Thoracic aorta (tissue), 2 donors: ENCODE measurements around the gene ABITRAM. TPM values are rescaled to one million over a fixed set of nuclear protein-coding genes. Genes with fewer than 3 reads are reported as not detected.

Experiments
- ATAC-seq: fragments of 150-250 bp; one replicate; pipeline ENCODE4 v1.8.0; 2017; ENCODE audit warnings: low read depth; ENCODE audit not compliant: insufficient number of reproducible peaks, low FRiP score
- DNase-seq: peaks from one replicate; pipeline ENCODE4 v3.0.0-alpha.2; 2020; ENCODE audit warnings: low spot score
- H3K27ac ChIP-seq, 2 donors: fragments of 200-600 bp; sonication (generic); 1 replicate in 1 of 2; 2 replicates in 1 of 2; pipeline ENCODE4 v1.5.1; 2016; ENCODE audit warnings: mild to moderate bottlenecking in 2 of 2, moderate library complexity in 2 of 2
- H3K27me3 ChIP-seq: fragments of 200-600 bp; sonication (generic); replicated peaks from 2 replicates; pipeline ENCODE4 v1.6.0; 2016; ENCODE audit warnings: mild to moderate bottlenecking; ENCODE audit not compliant: insufficient read depth
- H3K36me3 ChIP-seq: fragments of 200-600 bp; sonication (generic); one replicate; pipeline ENCODE4 v1.5.1; 2016
- H3K4me1 ChIP-seq, 2 donors: fragments of 200-600 bp; sonication (generic); 1 replicate in 1 of 2; 2 replicates in 1 of 2; pipeline versions ENCODE4 v1.5.1 to v1.6.0; 2016; ENCODE audit warnings: low read depth in 2 of 2, mild to moderate bottlenecking in 1 of 2; ENCODE audit not compliant: control insufficient read depth in 1 of 2
- H3K4me3 ChIP-seq: fragments of 200-600 bp; sonication (generic); 2 replicates; pipeline ENCODE4 v1.5.1; 2016; ENCODE audit warnings: mild to moderate bottlenecking
- H3K9me3 ChIP-seq: fragments of 200-600 bp; sonication (generic); 2 replicates; pipeline ENCODE4 v1.5.1; 2016
- total RNA-seq, 2 donors: library from RNA; depleted of rRNA; stranded (reverse); fragments of >200 nt; gene quantifications; one replicate each; pipeline versions ENCODE4 v1.1.0 to v1.2.3, GENCODE V29; 2016
- TF ChIP-seq, protein P1 (sequence below): fragments of 200-600 bp; sonication (generic); IDR thresholded peaks from one replicate; pipeline ENCODE4 v1.5.1; 2019; ENCODE audit warnings: antibody characterized with exemption

ABITRAM gene
- total RNA-seq, 2 donors from 2014 or later, result 4.6 to 5.6 TPM

DNA sequence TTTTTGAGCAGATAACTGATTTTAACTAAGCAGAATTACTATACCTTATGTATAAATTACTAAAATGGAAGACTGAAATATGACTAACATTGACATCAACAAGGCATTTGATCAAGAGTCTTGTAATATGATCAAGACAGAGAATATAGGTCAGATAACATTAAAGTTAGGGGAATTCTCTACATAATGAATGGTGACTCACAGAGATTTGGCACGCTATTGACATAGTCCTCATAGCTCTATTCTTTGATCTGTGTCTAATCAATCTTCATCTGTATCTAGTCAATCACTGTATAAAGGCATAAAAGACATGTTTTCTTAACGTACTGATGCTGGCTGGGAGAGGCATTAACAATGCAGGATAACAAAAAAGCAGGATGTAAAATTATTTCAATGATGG lies 17.4 kb downstream of the ABITRAM start:
- TF ChIP-seq, protein P1, sequence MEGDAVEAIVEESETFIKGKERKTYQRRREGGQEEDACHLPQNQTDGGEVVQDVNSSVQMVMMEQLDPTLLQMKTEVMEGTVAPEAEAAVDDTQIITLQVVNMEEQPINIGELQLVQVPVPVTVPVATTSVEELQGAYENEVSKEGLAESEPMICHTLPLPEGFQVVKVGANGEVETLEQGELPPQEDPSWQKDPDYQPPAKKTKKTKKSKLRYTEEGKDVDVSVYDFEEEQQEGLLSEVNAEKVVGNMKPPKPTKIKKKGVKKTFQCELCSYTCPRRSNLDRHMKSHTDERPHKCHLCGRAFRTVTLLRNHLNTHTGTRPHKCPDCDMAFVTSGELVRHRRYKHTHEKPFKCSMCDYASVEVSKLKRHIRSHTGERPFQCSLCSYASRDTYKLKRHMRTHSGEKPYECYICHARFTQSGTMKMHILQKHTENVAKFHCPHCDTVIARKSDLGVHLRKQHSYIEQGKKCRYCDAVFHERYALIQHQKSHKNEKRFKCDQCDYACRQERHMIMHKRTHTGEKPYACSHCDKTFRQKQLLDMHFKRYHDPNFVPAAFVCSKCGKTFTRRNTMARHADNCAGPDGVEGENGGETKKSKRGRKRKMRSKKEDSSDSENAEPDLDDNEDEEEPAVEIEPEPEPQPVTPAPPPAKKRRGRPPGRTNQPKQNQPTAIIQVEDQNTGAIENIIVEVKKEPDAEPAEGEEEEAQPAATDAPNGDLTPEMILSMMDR, result no peak
- H3K9me3 ChIP-seq, result no peaks in the 10 kb centered on the region
- ATAC-seq (no peak), DNase-seq (no peak)
- H3K27ac ChIP-seq, result no peak overlapping the region
- H3K4me1 ChIP-seq, result no peaks in the 10 kb centered on the region
- H3K36me3 ChIP-seq, result no peaks in the 10 kb centered on the region
- H3K4me3 ChIP-seq, result no peak overlapping the region
- no peaks in the 10 kb centered on the region for H3K27me3 ChIP-seq

DNA sequence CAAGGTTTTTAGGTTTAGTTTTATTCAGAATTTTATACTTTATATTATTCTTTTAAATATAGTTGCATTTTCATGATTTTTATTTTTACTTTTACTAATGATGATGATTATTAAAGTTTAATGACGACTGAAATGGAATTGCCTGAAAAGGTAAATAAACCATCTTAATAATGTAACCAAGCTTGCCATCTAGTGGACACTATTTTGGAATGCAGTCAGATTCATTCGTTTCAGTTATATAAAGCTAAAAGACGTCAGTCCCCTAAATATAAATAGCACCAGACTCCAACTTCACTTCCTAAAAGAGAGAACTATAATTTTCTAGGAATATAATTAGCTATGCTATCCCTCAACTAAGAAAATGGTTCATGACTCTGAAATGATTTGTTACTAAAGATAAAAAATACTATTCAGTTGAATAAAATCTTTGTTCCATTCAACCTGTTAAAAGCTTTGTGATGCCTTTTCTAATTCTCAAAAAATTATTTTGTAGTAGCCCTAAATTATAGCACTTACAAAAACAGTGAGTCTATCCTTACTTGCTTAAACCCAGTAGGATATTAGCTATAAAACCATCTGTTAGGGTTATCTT lies 19.9 kb downstream of the ABITRAM start:
- Histone ChIP-seq H3K27me3 (no peaks in the 10 kb centered on the region), H3K4me3 (peak overlapping the region; percentile 27), H3K27ac (peak overlapping the region; percentile 25 to 83), H3K36me3 (no peaks in the 10 kb centered on the region), H3K4me1 (no peaks in the 10 kb centered on the region), H3K9me3 (no peaks in the 10 kb centered on the region)
- TF ChIP-seq, protein P1, result peak; percentile 56
- DNase-seq, result no peak
- peak; percentile 71 for ATAC-seq

DNA sequence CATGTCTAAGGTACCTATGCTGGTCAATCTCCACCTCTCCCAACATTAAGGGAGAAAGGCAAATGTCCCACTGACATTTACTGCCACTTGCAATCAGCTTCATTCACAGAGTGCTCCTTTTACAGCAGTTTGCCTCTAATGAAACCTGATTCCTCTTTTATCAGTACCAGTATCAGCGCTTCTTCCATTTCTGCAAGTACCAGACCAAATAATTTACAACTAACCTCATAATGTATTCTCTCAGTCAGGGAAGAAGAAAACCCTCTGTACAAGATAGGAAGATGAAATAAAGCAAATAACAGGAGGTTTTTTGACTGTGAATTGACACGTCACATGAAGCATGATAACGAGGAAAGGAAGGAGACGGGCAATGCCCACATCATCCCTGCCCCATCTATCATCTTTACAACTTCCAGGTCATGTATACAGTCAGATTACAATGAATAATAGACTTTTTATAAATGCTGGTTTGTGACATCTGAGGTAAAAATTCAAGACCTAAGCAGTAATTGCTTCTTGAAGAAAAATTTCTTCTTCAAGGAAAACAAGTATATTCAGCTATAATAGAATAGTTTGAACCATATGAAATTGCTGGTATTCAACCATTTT lies 21.9 kb downstream of the ABITRAM start:
- DNase-seq (no peak), ATAC-seq (no peak)
- TF ChIP-seq, protein P1, result no peak
- H3K27me3 ChIP-seq, result no peaks in the 10 kb centered on the region
- H3K4me3 ChIP-seq, result no peak overlapping the region
- H3K4me1 ChIP-seq, result no peaks in the 10 kb centered on the region
- H3K36me3 ChIP-seq, result no peaks in the 10 kb centered on the region
- no peak overlapping the region for H3K27ac ChIP-seq
- no peaks in the 10 kb centered on the region for H3K9me3 ChIP-seq

DNA sequence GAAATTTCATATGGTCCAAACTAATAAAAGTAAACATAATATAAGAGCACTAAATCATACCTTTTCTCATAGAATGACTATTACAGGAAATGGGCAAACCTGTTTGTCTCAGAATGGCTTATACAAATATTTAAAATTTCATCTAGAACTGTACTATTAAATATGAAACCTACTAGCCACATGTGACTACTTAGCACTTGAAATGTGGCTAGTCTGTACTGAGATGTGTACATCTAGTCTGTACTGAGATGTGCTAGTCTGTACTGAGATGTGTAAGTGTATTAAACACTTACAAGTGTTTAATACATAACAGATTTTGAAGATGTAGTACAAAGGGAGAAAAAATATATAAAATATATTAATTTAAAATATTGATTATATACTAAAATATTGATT lies 22.4 kb downstream of the ABITRAM start:
- Histone ChIP-seq H3K4me3 (no peak overlapping the region), H3K9me3 (no peaks in the 10 kb centered on the region), H3K36me3 (no peaks in the 10 kb centered on the region), H3K27me3 (no peaks in the 10 kb centered on the region), H3K4me1 (no peaks in the 10 kb centered on the region), H3K27ac (no peak overlapping the region)
- no peak for ATAC-seq
- DNase-seq, result no peak
- TF ChIP-seq, protein P1, result no peak

DNA sequence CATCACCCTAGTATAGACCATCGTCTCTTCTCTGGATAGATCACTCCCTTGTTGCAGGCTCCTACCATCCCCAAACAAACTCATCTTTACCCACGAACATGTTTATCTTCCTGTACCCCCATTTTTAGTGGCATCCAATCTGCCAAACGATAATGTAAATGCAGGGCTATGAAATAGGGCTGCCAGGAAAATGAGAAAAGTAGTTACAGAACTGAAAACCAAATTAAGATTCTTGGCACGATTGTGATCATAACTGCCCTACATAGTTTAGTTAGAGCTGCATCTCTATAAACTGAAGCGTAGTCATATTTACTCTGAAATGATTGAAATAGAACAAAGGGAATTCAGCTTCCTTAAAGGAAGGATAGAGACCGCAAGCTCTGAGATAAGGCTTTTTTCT lies 26.1 kb downstream of the ABITRAM start:
- Histone ChIP-seq H3K27ac (no peak overlapping the region), H3K9me3 (no peaks in the 10 kb centered on the region), H3K4me1 (no peaks in the 10 kb centered on the region), H3K27me3 (no peaks in the 10 kb centered on the region), H3K36me3 (no peaks in the 10 kb centered on the region), H3K4me3 (no peak overlapping the region)
- TF ChIP-seq, protein P1, result no peak
- DNase-seq (no peak), ATAC-seq (no peak)
